Memory B cell (primary cell): ENCODE results near the gene KCNQ4.

ENCODE experiments used
- ATAC-seq: fragments of 150-1000 bp; cut with Tn5 transposase; 2 replicates; pipeline ENCODE4 v1.10.0; 2021; ENCODE audit warnings: low read depth, mild to moderate bottlenecking, moderate library complexity
- DNase-seq, 2 donors: peaks; one replicate each; pipeline ENCODE4 v3.0.0; 2022; ENCODE audit warnings: low spot score in 2 of 2
- H3K27ac Mint-ChIP-seq: one replicate; pipeline ENCODE4 v1.8.0; 2022; ENCODE audit warnings: mild to moderate bottlenecking, moderate library complexity, mixed read lengths
- H3K27me3 Mint-ChIP-seq: one replicate; pipeline ENCODE4 v1.8.0; 2022; ENCODE audit warnings: mixed read lengths
- H3K36me3 Mint-ChIP-seq: one replicate; pipeline ENCODE4 v1.8.0; 2022; ENCODE audit warnings: mild to moderate bottlenecking, mixed read lengths
- H3K4me1 Mint-ChIP-seq: one replicate; pipeline ENCODE4 v1.8.0; 2022; ENCODE audit warnings: mixed read lengths
- H3K4me3 Mint-ChIP-seq: one replicate; pipeline ENCODE4 v1.8.0; 2022; ENCODE audit warnings: mild to moderate bottlenecking, moderate library complexity, mixed read lengths
- H3K9me3 Mint-ChIP-seq: one replicate; pipeline ENCODE4 v1.8.0; 2022; ENCODE audit warnings: mixed read lengths

KCNQ4 gene

GRCh38 chr1:40822890-40823289, 39.3 kb downstream of the KCNQ4 start:
- Mint-ChIP-seq H3K9me3 (no peaks in the 10 kb centered on the region), H3K4me3 (no peak overlapping the region), H3K27ac (no peak overlapping the region), H3K36me3 (no peaks in the 10 kb centered on the region), H3K4me1 (peaks cover 19% of the 10 kb centered on the region), H3K27me3 (no peaks in the 10 kb centered on the region)
- DNase-seq (no peak), ATAC-seq (no peak)

- DNase-seq: no peak
- peaks cover 19% of the 10 kb centered on the region for H3K4me1 Mint-ChIP-seq
- no peaks in the 10 kb centered on the region for H3K36me3 Mint-ChIP-seq
- no peaks in the 10 kb centered on the region for H3K9me3 Mint-ChIP-seq
- H3K27me3 Mint-ChIP-seq: no peaks in the 10 kb centered on the region
- no peak for ATAC-seq
- no peak overlapping the region for H3K4me3 Mint-ChIP-seq
- H3K27ac Mint-ChIP-seq: no peak overlapping the region
Observed at GRCh38 chr1:40823345-40823744, 39.8 kb downstream of the KCNQ4 start.

GRCh38 chr1:40823983-40824382, 40.4 kb downstream of the KCNQ4 start:
- Mint-ChIP-seq H3K4me1 (peaks cover 14% of the 10 kb centered on the region), H3K27me3 (no peaks in the 10 kb centered on the region), H3K9me3 (no peaks in the 10 kb centered on the region), H3K4me3 (no peak overlapping the region), H3K27ac (no peak overlapping the region), H3K36me3 (no peaks in the 10 kb centered on the region)
- DNase-seq (no peak), ATAC-seq (no peak)

- no peaks in the 10 kb centered on the region for H3K36me3 Mint-ChIP-seq
- no peak overlapping the region for H3K4me3 Mint-ChIP-seq
- ATAC-seq (no peak), DNase-seq (no peak)
- no peaks in the 10 kb centered on the region for H3K27me3 Mint-ChIP-seq
- no peak overlapping the region for H3K27ac Mint-ChIP-seq
- H3K4me1 Mint-ChIP-seq: peaks cover 11% of the 10 kb centered on the region
- H3K9me3 Mint-ChIP-seq: no peaks in the 10 kb centered on the region
Observed at GRCh38 chr1:40824591-40825434, 41.2 kb downstream of the KCNQ4 start.

GRCh38 chr1:40825435-40825788, 41.8 kb downstream of the KCNQ4 start:
- Mint-ChIP-seq H3K4me1 (peaks cover 11% of the 10 kb centered on the region), H3K27ac (no peak overlapping the region), H3K27me3 (no peaks in the 10 kb centered on the region), H3K36me3 (no peaks in the 10 kb centered on the region), H3K4me3 (no peak overlapping the region), H3K9me3 (no peaks in the 10 kb centered on the region)
- no peak for DNase-seq
- ATAC-seq: peak; percentile 31

- H3K27me3 Mint-ChIP-seq: no peaks in the 10 kb centered on the region
- peaks cover 11% of the 10 kb centered on the region for H3K4me1 Mint-ChIP-seq
- no peak overlapping the region for H3K27ac Mint-ChIP-seq
- H3K9me3 Mint-ChIP-seq: no peaks in the 10 kb centered on the region
- no peak for ATAC-seq
- no peak for DNase-seq
- no peak overlapping the region for H3K4me3 Mint-ChIP-seq
- H3K36me3 Mint-ChIP-seq: no peaks in the 10 kb centered on the region
Observed at GRCh38 chr1:40825996-40826395, 42.4 kb downstream of the KCNQ4 start.

- Mint-ChIP-seq H3K27ac (no peak overlapping the region), H3K4me3 (no peak overlapping the region), H3K27me3 (peaks cover 2% of the 10 kb centered on the region), H3K4me1 (peaks cover 11% of the 10 kb centered on the region), H3K36me3 (no peaks in the 10 kb centered on the region), H3K9me3 (no peaks in the 10 kb centered on the region)
- no peak for DNase-seq
- no peak for ATAC-seq
Observed at GRCh38 chr1:40829631-40830245, 46.2 kb downstream of the KCNQ4 start.

- Mint-ChIP-seq H3K4me3 (no peak overlapping the region), H3K36me3 (no peaks in the 10 kb centered on the region), H3K27ac (no peak overlapping the region), H3K4me1 (peaks cover 6% of the 10 kb centered on the region), H3K9me3 (no peaks in the 10 kb centered on the region), H3K27me3 (peaks cover 2% of the 10 kb centered on the region)
- DNase-seq (no peak), ATAC-seq (no peak)
Observed at GRCh38 chr1:40830419-40830943, 46.9 kb downstream of the KCNQ4 start.

GRCh38 chr1:40831001-40831732, 47.6 kb downstream of the KCNQ4 start:
- Mint-ChIP-seq H3K27ac (no peak overlapping the region), H3K9me3 (no peaks in the 10 kb centered on the region), H3K4me3 (no peak overlapping the region), H3K4me1 (peaks cover under 1% of the 10 kb centered on the region), H3K36me3 (no peaks in the 10 kb centered on the region), H3K27me3 (peaks cover 2% of the 10 kb centered on the region)
- DNase-seq (no peak), ATAC-seq (no peak)

- Mint-ChIP-seq H3K36me3 (no peaks in the 10 kb centered on the region), H3K27me3 (peaks cover 2% of the 10 kb centered on the region), H3K27ac (no peak overlapping the region), H3K9me3 (no peaks in the 10 kb centered on the region), H3K4me3 (no peak overlapping the region), H3K4me1 (no peaks in the 10 kb centered on the region)
- DNase-seq (no peak), ATAC-seq (no peak)
Observed at GRCh38 chr1:40833979-40834378, 50.4 kb downstream of the KCNQ4 start.

- Mint-ChIP-seq H3K4me3 (no peak overlapping the region), H3K9me3 (no peaks in the 10 kb centered on the region), H3K27ac (no peak overlapping the region), H3K4me1 (no peaks in the 10 kb centered on the region), H3K27me3 (peaks cover 8% of the 10 kb centered on the region), H3K36me3 (no peaks in the 10 kb centered on the region)
- DNase-seq: no peak
- no peak for ATAC-seq
Observed at GRCh38 chr1:40834968-40835545, 51.5 kb downstream of the KCNQ4 start.

GRCh38 chr1:40836283-40836682, 52.7 kb downstream of the KCNQ4 start:
- Mint-ChIP-seq H3K4me1 (no peaks in the 10 kb centered on the region), H3K27me3 (peaks cover 8% of the 10 kb centered on the region), H3K36me3 (no peaks in the 10 kb centered on the region), H3K27ac (no peak overlapping the region), H3K9me3 (no peaks in the 10 kb centered on the region), H3K4me3 (no peak overlapping the region)
- ATAC-seq (no peak), DNase-seq (no peak)

- peaks cover 3% of the 10 kb centered on the region for H3K9me3 Mint-ChIP-seq
- H3K27ac Mint-ChIP-seq: no peak overlapping the region
- H3K4me1 Mint-ChIP-seq: no peaks in the 10 kb centered on the region
- H3K36me3 Mint-ChIP-seq: peaks cover 3% of the 10 kb centered on the region
- no peak for ATAC-seq
- H3K27me3 Mint-ChIP-seq: peaks cover 12% of the 10 kb centered on the region
- no peak overlapping the region for H3K4me3 Mint-ChIP-seq
- no peak for DNase-seq
Observed at GRCh38 chr1:40837601-40838000, 54.0 kb downstream of the KCNQ4 start.
